ENCODE results near the gene NPHS2.
A peak's percentile ranks its signal among the peaks of the same experiment; 100 is the strongest.

Gene NPHS2

GRCh38 chr1:179575497-179576314, at the start of gene NPHS2:
TSS of gene NPHS2 (minus strand) at chr1:179575948. CDS start at chr1:179575864, 84 bp downstream.
- DNase-seq: no peak

GRCh38 chr1:179612361-179612760, 36.6 kb upstream of the NPHS2 start:
- DNase-seq: no peak

- no peak for DNase-seq
Measured at GRCh38 chr1:179601093-179601492, 25.3 kb upstream of the NPHS2 start.

- peak; percentile 30 for DNase-seq
Measured at GRCh38 chr1:179599623-179600249, 24.0 kb upstream of the NPHS2 start.

GRCh38 chr1:179598631-179599030, 22.9 kb upstream of the NPHS2 start:
- DNase-seq: peak; percentile 60

- DNase-seq: no peak
Measured at GRCh38 chr1:179591592-179592580, 16.1 kb upstream of the NPHS2 start, which contains the start of gene TDRD5. TSS of gene TDRD5 (plus strand) at chr1:179591832. CDS start at chr1:179592616, 784 bp downstream.

- no peak for DNase-seq
Measured at GRCh38 chr1:179591253-179591591, 15.5 kb upstream of the NPHS2 start.

- DNase-seq: no peak
Measured at GRCh38 chr1:179590671-179591070, 14.9 kb upstream of the NPHS2 start.

GRCh38 chr1:179589509-179589908, 13.8 kb upstream of the NPHS2 start:
- DNase-seq: no peak

- DNase-seq: no peak
Measured at GRCh38 chr1:179588425-179589024, 12.8 kb upstream of the NPHS2 start.

GRCh38 chr1:179587336-179587735, 11.6 kb upstream of the NPHS2 start:
- DNase-seq: no peak

GRCh38 chr1:179586107-179586823, 10.5 kb upstream of the NPHS2 start:
- no peak for DNase-seq

- no peak for DNase-seq
Measured at GRCh38 chr1:179583771-179584320, 8.1 kb upstream of the NPHS2 start.

GRCh38 chr1:179576509-179576908, 761 bp upstream of the NPHS2 start:
- DNase-seq: no peak

- no peak for DNase-seq
Measured at GRCh38 chr1:179558078-179558477, 17.7 kb downstream of the NPHS2 start.

- no peak for DNase-seq
Measured at GRCh38 chr1:179554427-179554826, 21.3 kb downstream of the NPHS2 start.

GRCh38 chr1:179550746-179551682, 24.7 kb downstream of the NPHS2 start:
- peak; percentile 54 for DNase-seq

- DNase-seq: no peak
Measured at GRCh38 chr1:179549368-179549700, 26.4 kb downstream of the NPHS2 start.

- no peak for DNase-seq
Measured at GRCh38 chr1:179548666-179549367, 26.9 kb downstream of the NPHS2 start.

- no peak for DNase-seq
Measured at GRCh38 chr1:179547021-179547535, 28.7 kb downstream of the NPHS2 start.

All from MV-4-11 (cell line).